Non-pigmented ciliary epithelial cell (primary cell): ENCODE results near the gene CCDC57.

ENCODE experiments used
- DNase-seq: peaks from one replicate; pipeline ENCODE4 v3.0.0-alpha.2; 2010; ENCODE audit warnings: low read depth

CCDC57 gene

DNA sequence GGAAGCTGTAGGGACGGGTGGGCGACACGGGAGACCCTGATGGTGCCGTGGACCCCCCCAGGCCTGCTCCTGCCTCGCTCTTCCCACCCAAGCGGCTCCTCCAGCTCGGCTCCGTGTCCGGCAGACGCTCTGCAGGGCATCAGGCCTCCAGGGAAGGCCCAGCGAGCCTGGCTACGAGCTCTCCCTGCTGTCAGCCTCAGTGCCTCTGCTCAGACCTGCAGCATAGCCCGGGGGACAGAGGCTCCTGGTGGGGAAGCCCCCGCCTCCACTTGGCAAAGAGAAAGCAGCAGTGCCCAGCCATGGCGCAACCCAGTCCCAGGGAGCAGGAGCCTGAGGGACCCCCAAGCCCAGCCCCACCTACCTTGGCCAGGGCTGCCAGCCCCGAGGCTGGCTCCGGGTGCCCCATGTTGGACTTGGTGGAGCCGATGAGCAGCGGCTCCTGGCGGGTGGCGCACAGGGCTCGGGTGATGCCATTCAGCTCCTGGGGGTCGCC lies 120.5 kb downstream of the CCDC57 start:
- no peak for DNase-seq

GRCh38 chr17:82091264-82092066 lies 121.2 kb downstream of the CCDC57 start:
- DNase-seq: no peak

- DNase-seq: no peak
Measured at GRCh38 chr17:82090549-82091263, 121.9 kb downstream of the CCDC57 start.

GRCh38 chr17:82089723-82090548 lies 122.7 kb downstream of the CCDC57 start:
- no peak for DNase-seq

- no peak for DNase-seq
Measured at GRCh38 chr17:82088838-82089722, 123.6 kb downstream of the CCDC57 start.

- no peak for DNase-seq
Measured at GRCh38 chr17:82087961-82088837, 124.4 kb downstream of the CCDC57 start.

DNA sequence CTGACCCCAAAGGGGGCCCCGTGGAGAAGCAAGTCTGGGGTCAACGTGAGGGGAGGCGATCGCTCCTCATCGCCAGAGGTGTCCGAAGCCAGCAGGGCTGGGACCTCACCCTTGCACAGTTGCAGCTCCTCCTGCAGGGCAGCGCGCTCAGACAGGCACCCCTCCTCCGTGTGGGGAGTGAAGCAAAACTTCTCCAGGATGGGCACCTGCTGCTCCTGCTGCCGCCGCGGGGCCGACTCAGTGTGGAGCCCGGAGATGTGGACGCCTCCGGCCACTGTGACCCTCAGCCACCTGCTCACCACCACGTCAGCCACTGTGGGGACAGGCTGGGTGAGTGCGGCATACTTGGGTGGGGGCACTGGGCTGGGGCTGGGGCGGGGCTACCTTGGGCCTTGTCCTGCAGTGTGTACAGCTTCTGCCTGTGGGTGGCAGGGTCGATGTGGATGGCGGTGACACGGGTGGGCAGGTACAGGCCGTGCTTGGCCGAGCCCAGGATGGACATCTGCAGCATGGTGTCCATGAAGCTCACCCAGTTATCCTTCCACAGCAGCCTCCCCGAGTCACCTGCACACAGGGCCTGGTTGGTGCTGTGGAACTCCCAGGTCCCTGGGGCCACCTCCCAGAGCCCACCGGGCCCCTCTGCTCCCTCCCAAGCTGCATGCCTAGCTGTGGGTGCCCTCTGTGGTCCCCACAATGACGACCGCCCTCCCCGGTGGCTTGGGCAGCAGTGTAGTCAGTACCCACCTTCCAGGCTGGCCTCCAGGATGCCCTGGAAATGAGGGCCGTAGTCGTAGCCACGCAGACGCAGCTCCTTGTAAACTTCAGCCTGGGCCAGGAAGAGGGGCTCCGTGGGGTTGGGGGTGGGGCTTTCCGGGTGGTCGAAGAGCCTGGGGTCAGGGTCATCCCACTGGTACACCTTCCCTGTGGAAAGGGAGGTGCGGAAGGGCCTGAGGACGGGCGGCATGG lies 125.4 kb downstream of the CCDC57 start:
- no peak for DNase-seq

DNA sequence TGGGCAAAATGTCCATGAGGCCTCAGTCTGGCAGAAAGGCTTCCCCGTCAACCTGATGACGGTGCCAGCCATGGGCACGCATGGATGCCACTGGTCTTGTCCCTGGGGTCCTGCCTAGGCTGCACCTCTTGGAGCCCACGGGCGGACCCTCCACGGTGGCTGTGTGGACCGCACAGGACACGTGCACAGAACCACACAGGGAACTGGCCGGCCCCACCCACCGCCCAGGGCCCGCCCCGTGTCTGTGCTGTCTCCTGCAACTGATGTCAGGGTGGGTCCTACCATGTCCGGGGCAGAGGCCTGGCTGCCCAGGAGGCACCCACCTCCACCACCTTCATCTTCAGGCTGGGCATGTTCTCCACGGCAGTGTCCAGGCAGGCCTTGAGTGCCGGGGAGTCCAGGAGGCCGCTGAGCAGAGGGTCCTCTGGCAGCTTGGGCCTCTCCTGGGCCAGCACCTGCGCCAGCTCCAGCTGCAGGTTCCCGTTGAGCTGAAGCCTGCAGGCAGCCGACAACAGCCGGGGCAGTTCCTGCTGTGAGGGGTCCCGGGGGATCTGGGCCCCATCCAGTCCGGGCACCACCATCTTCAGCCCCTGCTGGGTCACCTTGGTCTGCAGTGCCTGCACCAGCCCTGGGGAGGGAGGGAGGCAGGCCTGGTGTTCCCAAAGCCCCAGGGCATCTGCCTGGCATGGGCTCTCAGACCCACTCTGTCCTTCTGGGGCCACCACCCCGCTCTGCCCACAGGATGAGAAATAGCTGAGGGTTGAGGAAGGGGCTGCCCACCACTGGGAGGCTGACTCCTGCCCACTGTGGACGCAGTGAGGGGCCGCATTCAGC lies 126.5 kb downstream of the CCDC57 start:
- no peak for DNase-seq

- DNase-seq: no peak
Measured at GRCh38 chr17:82085031-82085861, 127.4 kb downstream of the CCDC57 start.

DNA sequence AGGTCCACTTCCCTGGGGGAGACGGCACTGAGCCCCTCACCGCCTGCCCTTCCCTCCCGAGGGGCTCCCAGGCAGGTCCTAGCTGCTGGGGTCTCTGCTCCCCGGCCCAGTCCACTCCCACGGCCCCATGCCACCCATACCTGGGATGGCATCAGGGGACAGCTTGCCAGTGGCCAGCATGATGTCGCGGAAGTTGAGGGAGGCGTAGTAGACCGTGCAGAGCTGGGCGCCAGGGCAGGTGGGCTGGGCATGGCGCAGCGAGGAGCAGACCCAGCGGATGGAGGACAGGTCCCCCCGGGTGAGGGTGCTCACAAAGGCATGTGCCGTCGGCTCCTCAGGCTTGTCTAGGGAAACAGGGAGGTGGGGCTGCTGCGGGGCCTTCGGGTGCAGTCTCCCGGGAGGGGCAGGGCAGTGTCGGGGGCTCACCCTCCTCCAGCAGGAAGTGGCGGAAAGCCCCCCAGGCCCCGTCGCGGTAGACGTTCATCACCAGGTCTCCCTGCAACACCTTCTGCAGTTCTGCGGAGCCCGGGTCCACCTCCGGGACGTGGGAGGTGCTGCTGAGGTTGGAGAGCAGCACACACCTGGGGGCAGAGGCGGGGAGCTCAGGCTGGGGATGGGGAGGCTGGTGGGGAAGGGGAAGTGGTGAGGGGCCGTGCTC lies 128.1 kb downstream of the CCDC57 start:
- no peak for DNase-seq

- no peak for DNase-seq
Measured at GRCh38 chr17:82083533-82084359, 128.9 kb downstream of the CCDC57 start.

DNA sequence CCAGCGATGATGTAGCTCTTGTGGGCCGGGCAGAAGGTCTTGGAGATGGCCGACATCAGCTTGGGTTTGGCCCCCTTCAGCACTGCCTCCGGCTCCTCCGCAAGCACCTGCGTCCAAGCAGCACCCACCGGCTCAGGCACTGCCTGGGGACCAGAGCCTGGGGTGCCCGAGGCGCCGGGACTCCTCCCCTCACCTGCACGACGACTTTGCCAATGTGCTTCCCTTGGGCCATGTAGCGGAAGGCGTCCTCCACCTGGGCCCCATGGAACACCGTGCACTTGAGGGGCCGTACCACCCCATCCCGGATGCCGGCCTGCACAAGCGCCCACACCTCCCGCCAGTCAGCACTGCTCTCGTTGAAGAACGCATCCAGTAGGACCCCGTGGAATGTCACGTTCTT lies 129.6 kb downstream of the CCDC57 start:
- no peak for DNase-seq

GRCh38 chr17:82082456-82082855 lies 130.2 kb downstream of the CCDC57 start:
- DNase-seq: no peak

DNA sequence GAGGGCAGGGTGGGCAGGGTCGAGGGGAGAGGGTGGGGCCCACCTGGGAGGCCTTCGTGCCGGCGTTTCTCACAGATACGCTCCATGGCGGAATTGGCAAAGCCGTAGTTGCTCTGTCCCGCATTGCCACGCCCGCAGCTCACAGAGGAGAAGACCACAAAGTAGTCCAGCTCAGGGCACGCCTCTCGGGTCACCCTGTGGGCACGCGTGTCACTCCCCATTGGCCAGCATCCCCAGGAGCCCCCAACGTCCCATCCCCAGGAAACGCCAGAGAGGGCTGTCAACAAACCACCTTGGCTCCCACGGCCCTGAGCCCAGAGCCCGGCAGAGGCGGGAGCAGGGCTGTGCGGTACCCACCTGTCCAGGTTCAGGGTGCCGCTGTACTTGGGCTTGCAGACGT lies 130.7 kb downstream of the CCDC57 start:
- no peak for DNase-seq

GRCh38 chr17:82081546-82081945 lies 131.1 kb downstream of the CCDC57 start:
- DNase-seq: no peak
